Ovary (tissue), 9 donors: ENCODE data around the gene RPRD1A. TPM values are rescaled to one million over a fixed set of nuclear protein-coding genes. Genes with fewer than 3 reads are reported as not detected.

Experiments used
- DNase-seq, 5 donors: peaks; one replicate each; pipeline ENCODE4 v3.0.0-alpha.2; 2019 to 2020
- H3K27ac ChIP-seq, 2 donors: fragments of 200-600 bp; one replicate each; pipeline versions ENCODE4 v1.5.1 to v1.8.0; 2019 to 2022
- H3K27me3 ChIP-seq: fragments of 200-600 bp; one replicate; pipeline ENCODE4 v1.8.0; 2022
- H3K36me3 ChIP-seq: fragments of 200-600 bp; sonication (generic); one replicate; pipeline ENCODE4 v1.5.1; 2019
- H3K4me1 ChIP-seq: one replicate; pipeline ENCODE4 v1.8.1; 2013; ENCODE audit warnings: mild to moderate bottlenecking, moderate library complexity; ENCODE audit not compliant: insufficient read depth
- H3K4me3 ChIP-seq: fragments of 200-600 bp; sonication (generic); one replicate; pipeline ENCODE4 v1.5.1; 2017
- H3K9me3 ChIP-seq, 2 donors: fragments of 200-600 bp in 1 of 2; sonication (generic) in 1 of 2; one replicate each; pipeline versions ENCODE4 v1.5.1 to v1.8.1; 2013 to 2019; ENCODE audit warnings: mild to moderate bottlenecking in 1 of 2, moderate library complexity in 1 of 2
- CTCF ChIP-seq, 3 donors: fragments of 450-650 bp in 2 of 3; fragments of 200-600 bp in 1 of 3; IDR thresholded peaks; one replicate each; pipeline versions ENCODE4 v1.5.1 to v1.8.0; 2016 to 2022; ENCODE audit warnings: antibody characterized with exemption in 3 of 3, mild to moderate bottlenecking in 1 of 3
- EP300 ChIP-seq: sonication (generic); formaldehyde crosslinking; IDR thresholded peaks from one replicate; pipeline ENCODE4 v1.6.1; 2017; ENCODE audit warnings: antibody characterized with exemption
- POLR2A ChIP-seq: fragments of 450-650 bp; IDR thresholded peaks from one replicate; pipeline ENCODE4 v1.6.1; 2017; ENCODE audit warnings: antibody characterized with exemption, mild to moderate bottlenecking, moderate library complexity
- WGBS, 3 donors: extraction: QIAGEN DNeasy Blood & Tissue Kit in 1 of 3; methylation state at CpG; one replicate each; pipeline versions ENCODE4 v1.1.5 to v1.1.7; 2013 to 2017; 5-methylcytosine and 5-hydroxymethylcytosine counted together
- intact Hi-C, 4 donors: fragments of 100-400 bp; cut with DNase I; formaldehyde crosslinking; loops; one replicate each; pipeline versions ENCODE4 v1.11.0 to v1.15.1; 2022 to 2023
- polyA plus RNA-seq, 2 donors: library from polyadenylated mRNA; stranded (reverse); fragments of 200-250 nt in 1 of 2; fragments of 350-450 nt in 1 of 2; fragmentation: Illumina TruSeq in 1 of 2; extraction: RNeasy Lipid Tissue Mini Kit (QIAGEN cat#74804) in 1 of 2; gene quantifications; one replicate each; pipeline ENCODE4 v1.2.3, GENCODE V29; 2013 to 2014
- total RNA-seq, 7 donors: library from RNA; depleted of rRNA in 2 of 7; stranded (reverse); fragments of >200 nt in 2 of 7; fragmentation: NEBNext Ultra II Directional in 3 of 7; extraction: Animal tissue kit (Norgen Biotek cat#: 25700) in 3 of 7; gene quantifications; one replicate each; pipeline versions ENCODE4 v1.1.0 to v1.2.4, GENCODE V29; 2016 to 2023
- donor health status: DM: no; HTN: no; CAD: no; lungs with moderate emphysema.
- donor health status: DM: no; HTN: no; CAD: no.
- donor health status: Bipolar disorder and iron deficiency.
- donor health status: DM: yes; HTN: yes; CAD: no.
- donor health status: DM: no; HTN: no; CAD: no.
- donor health status: DM: yes; HTN: yes; CAD: no.

The RPRD1A gene
- total and polyA plus RNA-seq, 9 donors, result 19.3 to 56.8 (median 41.3) TPM

DNA sequence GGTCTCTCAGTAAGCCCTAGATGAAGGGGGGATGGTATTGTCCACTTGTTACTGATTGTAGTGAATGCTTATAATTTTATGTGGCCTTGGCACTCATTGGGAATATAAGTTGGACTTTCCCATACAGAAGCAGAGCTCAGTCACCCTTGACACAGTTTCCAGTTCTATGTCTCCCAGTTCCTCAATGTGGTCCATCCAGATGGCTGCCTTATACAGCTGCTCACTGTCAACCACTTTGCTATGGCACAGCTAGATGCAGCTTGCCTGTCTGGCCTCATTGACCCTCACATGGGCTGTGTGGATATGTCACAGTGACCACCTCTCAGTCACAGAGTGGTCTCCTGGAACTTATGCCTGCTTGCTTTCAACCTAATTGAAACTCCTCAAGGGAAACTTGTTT is 40.1 kb upstream of the RPRD1A start:
- intact Hi-C loops, result loop anchor here in 1 of 4 donors (5.0 kb wide), 1 partner anchor 165 kb away; no protein-coding TSS in a partner anchor
- no peak for TF ChIP-seq POLR2A
- Histone ChIP-seq H3K27me3 (no peaks in the 10 kb centered on the region), H3K4me1 (no peaks in the 10 kb centered on the region), H3K36me3 (no peaks in the 10 kb centered on the region), H3K27ac (no peak overlapping the region), H3K4me3 (no peak overlapping the region), H3K9me3 (no peaks in the 10 kb centered on the region)
- no peak for DNase-seq

DNA sequence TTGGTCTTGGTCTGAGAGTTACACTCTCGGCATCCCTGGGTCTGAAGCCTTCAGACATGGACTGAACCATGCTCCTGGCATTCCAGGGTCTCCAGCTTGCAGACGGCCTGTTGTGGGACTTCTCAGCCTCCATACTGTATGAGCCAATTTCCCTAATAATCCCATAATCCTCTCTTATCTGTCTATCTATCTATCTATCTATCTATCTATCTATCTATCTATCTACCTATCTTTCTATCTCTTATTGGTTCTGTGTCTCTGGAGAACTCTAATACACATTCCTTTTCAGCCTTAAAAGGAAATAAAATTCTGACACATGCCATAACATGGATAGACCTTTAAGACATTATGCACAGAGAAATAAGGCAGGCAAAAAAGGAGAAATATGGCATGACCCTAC is 37.4 kb upstream of the RPRD1A start:
- TF ChIP-seq CTCF (IDR thresholded peaks at IDR 0.05) (no peak), POLR2A (no peak), EP300 (no peak)
- H3K27ac ChIP-seq, result no peak overlapping the region
- 86 to 97% (median 91%) methylated on average over 2 of the region's 2 CpGs for WGBS, 3 donors
- DNase-seq, result no peak
- H3K27me3 ChIP-seq, result no peaks in the 10 kb centered on the region
- H3K36me3 ChIP-seq, result no peaks in the 10 kb centered on the region
- intact Hi-C loops, result loop anchor here in 2 of 4 donors (5.0 kb wide), 2 partner anchors 168 to 178 kb away; no protein-coding TSS in a partner anchor
- H3K4me1 ChIP-seq, result no peaks in the 10 kb centered on the region
- no peaks in the 10 kb centered on the region for H3K9me3 ChIP-seq
- H3K4me3 ChIP-seq, result no peak overlapping the region

- H3K36me3 ChIP-seq, result no peaks in the 10 kb centered on the region
- intact Hi-C loops, result loop anchor here in 1 of 4 donors (5.0 kb wide), 1 partner anchor 180 kb away; no protein-coding TSS in a partner anchor
- no peak for DNase-seq
- no peaks in the 10 kb centered on the region for H3K9me3 ChIP-seq
- 92 to 94% (median 92%) methylated on average over 7 of the region's 7 CpGs for WGBS, 3 donors
- H3K27ac ChIP-seq, result no peak overlapping the region
- TF ChIP-seq EP300 (no peak), CTCF (IDR thresholded peaks at IDR 0.05) (no peak), POLR2A (no peak)
- H3K4me1 ChIP-seq, result no peaks in the 10 kb centered on the region
- no peaks in the 10 kb centered on the region for H3K27me3 ChIP-seq
- no peak overlapping the region for H3K4me3 ChIP-seq
Measured at GRCh38 chr18:36101943-36102342, 34.6 kb upstream of the RPRD1A start.

GRCh38 chr18:36099311-36099710 is 32.0 kb upstream of the RPRD1A start:
- H3K9me3 ChIP-seq, result no peaks in the 10 kb centered on the region
- TF ChIP-seq CTCF (IDR thresholded peaks at IDR 0.05), result no peak
- TF ChIP-seq EP300, result no peak
- no peak for TF ChIP-seq POLR2A
- no peak for DNase-seq
- intact Hi-C loops, result loop anchor here in 3 of 4 donors (5.0 to 10.0 kb wide), 3 partner anchors 183 to 645 kb away; partner anchors contain the start of gene FHOD3 (in 1 of the 3)
- no peaks in the 10 kb centered on the region for H3K4me1 ChIP-seq
- no peak overlapping the region for H3K27ac ChIP-seq
- no peaks in the 10 kb centered on the region for H3K36me3 ChIP-seq
- no peak overlapping the region for H3K4me3 ChIP-seq
- H3K27me3 ChIP-seq, result no peaks in the 10 kb centered on the region

- Histone ChIP-seq H3K27me3 (no peaks in the 10 kb centered on the region), H3K4me1 (no peaks in the 10 kb centered on the region), H3K36me3 (no peaks in the 10 kb centered on the region), H3K4me3 (no peak overlapping the region), H3K9me3 (no peaks in the 10 kb centered on the region), H3K27ac (no peak overlapping the region)
- no peak for DNase-seq
- intact Hi-C loops, result loop anchor here in 3 of 4 donors (5.0 to 10.0 kb wide), 3 partner anchors 185 to 648 kb away; partner anchors contain the start of gene FHOD3 (in 1 of the 3)
- TF ChIP-seq CTCF (IDR thresholded peaks at IDR 0.05) (no peak), POLR2A (no peak), EP300 (no peak)
Measured at GRCh38 chr18:36096955-36097354, 29.6 kb upstream of the RPRD1A start.
